Peyer's patch (tissue), 4 donors: Measurements from ENCODE around the gene C10orf105. TPM values are rescaled to one million over a fixed set of nuclear protein-coding genes. Genes with fewer than 3 reads are reported as not detected.

Experiments used
- DNase-seq, 3 donors: peaks; one replicate each; pipeline ENCODE4 v3.0.0-alpha.2; 2017 to 2019
- H3K27ac ChIP-seq, 4 donors: fragments of 200-600 bp; sonication (generic); one replicate each; pipeline ENCODE4 v1.5.1; 2016 to 2019
- H3K27me3 ChIP-seq, 2 donors: fragments of 200-600 bp; sonication (generic); one replicate each; pipeline ENCODE4 v1.5.1; 2019
- H3K36me3 ChIP-seq, 3 donors: fragments of 200-600 bp; sonication (generic); one replicate each; pipeline ENCODE4 v1.5.1; 2016 to 2019
- H3K4me1 ChIP-seq, 4 donors: fragments of 200-600 bp; sonication (generic); one replicate each; pipeline ENCODE4 v1.5.1; 2016 to 2019
- H3K4me3 ChIP-seq, 4 donors: fragments of 200-600 bp; sonication (generic); 1 replicate in 3 of 4; 2 replicates in 1 of 4; pipeline ENCODE4 v1.5.1; 2016 to 2019; ENCODE audit warnings: mild to moderate bottlenecking in 1 of 4
- H3K9me3 ChIP-seq, 4 donors: fragments of 200-600 bp; sonication (generic); one replicate each; pipeline ENCODE4 v1.5.1; 2016 to 2019; ENCODE audit warnings: mild to moderate bottlenecking in 1 of 4
- CTCF ChIP-seq, 6 experiments: fragments of 450-650 bp in 4 of 6; fragments of 200-600 bp in 2 of 6; sonication (generic) in 1 of 6; IDR thresholded peaks; one replicate each; pipeline ENCODE4 v1.5.1; 2017 to 2019; ENCODE audit warnings: antibody characterized with exemption in 6 of 6, mild to moderate bottlenecking in 3 of 6, moderate library complexity in 1 of 6
- POLR2A ChIP-seq, 2 donors: fragments of 450-650 bp; IDR thresholded peaks; one replicate each; pipeline ENCODE4 v1.5.1; 2017; ENCODE audit warnings: antibody characterized with exemption in 2 of 2, mild to moderate bottlenecking in 2 of 2, moderate library complexity in 2 of 2
- total RNA-seq, 4 donors: library from RNA; depleted of rRNA; stranded (reverse); fragments of >200 nt; gene quantifications; one replicate each; pipeline ENCODE4 v1.1.0, GENCODE V29; 2016

Gene C10orf105
- total RNA-seq, 4 donors from 2014 or later = 0.27 TPM; not detected in 3

DNA sequence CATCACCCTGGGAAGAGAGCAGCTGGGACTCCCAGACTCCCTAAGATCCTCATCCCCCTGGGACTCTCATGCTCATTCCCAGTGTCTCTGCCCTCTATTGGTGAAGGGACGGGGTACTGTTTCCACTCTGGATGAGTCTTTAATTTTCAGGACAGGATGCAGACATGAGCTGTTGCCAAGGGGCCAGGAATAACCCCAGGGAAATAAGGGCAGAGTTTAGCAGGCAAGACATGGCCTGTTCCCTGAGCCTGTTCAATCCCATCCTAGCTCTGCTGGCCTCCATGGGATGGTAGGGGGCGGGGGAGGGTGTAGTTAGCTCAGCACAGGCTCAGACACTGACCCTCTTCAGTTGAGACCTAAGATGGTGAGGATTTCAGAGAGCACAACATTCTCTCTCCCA, 14.0 kb downstream of the C10orf105 start:
- no peaks in the 10 kb centered on the region for H3K36me3 ChIP-seq
- no peaks in the 10 kb centered on the region for H3K9me3 ChIP-seq
- peaks cover 0 to 10% (median 3%) of the 10 kb centered on the region in 4 donors for H3K4me1 ChIP-seq
- H3K27me3 ChIP-seq = no peaks in the 10 kb centered on the region
- DNase-seq = no peak
- no peak overlapping the region for H3K27ac ChIP-seq
- no peak overlapping the region for H3K4me3 ChIP-seq
- TF ChIP-seq CTCF (IDR thresholded peaks at IDR 0.05) = no peak
- TF ChIP-seq POLR2A (IDR thresholded peaks at IDR 0.05) = no peak

- no peaks in the 10 kb centered on the region for H3K27me3 ChIP-seq
Measured at GRCh38 chr10:71704816-71705215, 14.8 kb downstream of the C10orf105 start.

GRCh38 chr10:71703577-71703976, 16.0 kb downstream of the C10orf105 start:
- no peaks in the 10 kb centered on the region for H3K9me3 ChIP-seq
- no peaks in the 10 kb centered on the region for H3K36me3 ChIP-seq
- H3K27ac ChIP-seq = no peak overlapping the region
- no peaks in the 10 kb centered on the region for H3K27me3 ChIP-seq
- H3K4me3 ChIP-seq = no peak overlapping the region
- TF ChIP-seq POLR2A (IDR thresholded peaks at IDR 0.05) (no peak), CTCF (IDR thresholded peaks at IDR 0.05) (no peak)
- peaks cover 0 to 8% (median 2%) of the 10 kb centered on the region in 4 donors for H3K4me1 ChIP-seq
- no peak for DNase-seq

More at GRCh38 chr10:71704816-71705215, 14.8 kb downstream of the C10orf105 start:
- H3K9me3 ChIP-seq = no peaks in the 10 kb centered on the region
- H3K4me3 ChIP-seq = no peak overlapping the region
- TF ChIP-seq CTCF (IDR thresholded peaks at IDR 0.05) (no peak), POLR2A (IDR thresholded peaks at IDR 0.05) (no peak)
- H3K27ac ChIP-seq = no peak overlapping the region
- H3K36me3 ChIP-seq = no peaks in the 10 kb centered on the region
- no peak for DNase-seq
- peaks cover 0 to 10% (median 3%) of the 10 kb centered on the region in 4 donors for H3K4me1 ChIP-seq

GRCh38 chr10:71701496-71702132, 18.0 kb downstream of the C10orf105 start:
- Histone ChIP-seq H3K4me3 (no peak overlapping the region), H3K9me3 (no peaks in the 10 kb centered on the region), H3K36me3 (no peaks in the 10 kb centered on the region), H3K4me1 (peaks cover 0 to 8% (median 1%) of the 10 kb centered on the region in 4 donors), H3K27ac (no peak overlapping the region), H3K27me3 (no peaks in the 10 kb centered on the region)
- DNase-seq = no peak
- TF ChIP-seq POLR2A (IDR thresholded peaks at IDR 0.05) = no peak
- no peak for TF ChIP-seq CTCF (IDR thresholded peaks at IDR 0.05)

- TF ChIP-seq POLR2A (IDR thresholded peaks at IDR 0.05) (no peak), CTCF (IDR thresholded peaks at IDR 0.05) (no peak)
- Histone ChIP-seq H3K36me3 (no peaks in the 10 kb centered on the region), H3K27me3 (no peaks in the 10 kb centered on the region), H3K4me1 (peaks cover 0 to 13% (median 3%) of the 10 kb centered on the region in 4 donors), H3K27ac (no peak overlapping the region), H3K9me3 (no peaks in the 10 kb centered on the region), H3K4me3 (no peak overlapping the region)
- no peak for DNase-seq
Measured at GRCh38 chr10:71700731-71701368, 18.7 kb downstream of the C10orf105 start.
